ENCODE data around the gene TMEM52. TPM values are rescaled to one million over a fixed set of nuclear protein-coding genes. Genes with fewer than 3 reads are reported as not detected.

TMEM52 gene
- 1 to 10 TPM in 1 of 2 experiments, under 1 TPM in 1; 0.80 to 1.4 TPM for total RNA-seq

DNA sequence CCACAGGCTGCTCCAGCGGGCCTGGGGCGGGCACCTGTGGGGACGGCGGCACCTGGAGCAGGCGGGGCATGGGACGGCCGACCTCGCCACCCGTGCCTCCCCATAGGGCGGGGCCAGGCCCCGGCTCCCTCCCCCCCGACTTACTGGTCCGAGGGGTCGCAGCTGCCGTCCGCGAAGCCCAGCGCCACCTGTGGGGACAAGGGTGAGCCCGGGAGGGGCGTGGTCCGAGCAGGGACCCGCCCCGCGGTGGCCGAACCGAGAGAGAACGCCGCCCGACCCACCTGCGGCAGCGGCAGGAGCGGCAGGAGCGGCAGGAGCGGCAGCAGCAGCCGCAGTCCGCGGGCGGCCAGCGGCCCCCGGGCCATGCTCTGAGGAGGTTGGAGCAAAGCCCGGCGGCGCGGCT lies at the start of gene TMEM52:
TMEM52 (minus strand) TSS at position 379 of the 403 bp plus-strand sequence; CDS start at position 365, 14 bp downstream.
- ChIA-PET CTCF (interaction anchor here (0.6 kb wide), 1 partner anchor 10 kb away, joined by 3 read pairs; no protein-coding TSS in a partner anchor), POLR2A (interaction anchor here (1.0 kb wide), 1 partner anchor 9 kb away, joined by 3 read pairs; no protein-coding TSS in a partner anchor)

DNA sequence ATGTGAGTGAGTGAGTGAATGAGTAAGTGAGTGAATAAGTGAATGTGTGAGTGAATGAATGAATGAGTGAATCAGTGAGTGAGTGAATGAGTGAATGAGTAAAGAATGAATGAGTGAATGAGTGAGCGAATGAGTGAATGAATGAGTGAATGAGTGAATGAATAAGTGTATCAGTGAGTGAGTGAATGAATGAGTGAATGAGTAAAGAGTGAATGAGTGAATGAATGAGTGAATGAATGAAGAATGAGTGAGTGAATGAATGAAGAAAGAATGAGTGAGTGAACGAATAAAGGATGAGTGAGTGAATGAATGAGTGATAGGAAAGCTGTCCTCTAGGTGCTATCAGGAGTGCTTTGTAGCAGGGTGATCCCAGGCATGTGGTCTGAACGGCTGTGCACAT lies 48.8 kb upstream of the TMEM52 start:
- ChIA-PET CTCF (no interaction called here), POLR2A (no interaction called here)

- ChIA-PET POLR2A (no interaction called here), CTCF (no interaction called here)
These were observed 48.1 kb upstream of the TMEM52 start for GRCh38 chr1:1967151-1967550.

DNA sequence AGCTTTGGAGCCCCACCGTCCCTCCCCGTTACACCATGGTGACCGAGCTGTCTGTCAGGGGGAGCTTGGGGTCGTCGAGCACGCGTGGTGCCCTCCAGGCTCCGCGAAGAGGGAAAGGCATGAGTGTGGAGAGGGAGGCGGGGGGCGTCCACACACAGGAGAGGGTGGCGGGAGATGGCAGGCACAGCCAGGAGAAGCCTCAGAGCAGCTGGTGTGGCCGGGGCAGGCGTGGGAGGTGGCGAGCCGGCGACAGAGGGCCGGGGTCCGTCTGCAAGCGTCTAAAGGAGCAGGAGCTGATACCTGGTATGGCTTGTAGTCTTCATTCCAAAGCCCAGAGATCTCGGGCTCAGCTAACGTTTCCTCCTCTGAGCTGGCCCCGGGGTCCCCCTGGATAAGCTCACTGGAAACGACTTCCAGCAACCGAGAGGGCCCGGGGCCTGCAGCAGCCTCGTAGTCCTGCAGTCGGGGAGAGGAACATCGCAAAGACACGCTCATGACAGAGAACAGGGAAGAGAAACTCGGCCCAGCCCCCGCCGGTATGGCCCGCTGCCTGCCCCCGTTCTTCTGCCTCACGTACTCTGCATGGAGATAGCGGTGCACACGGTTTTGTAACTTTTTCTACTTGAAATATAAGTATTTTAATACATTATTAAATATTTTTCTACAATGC lies 47.1 kb upstream of the TMEM52 start:
- ChIA-PET CTCF (interaction anchor here (0.7 kb wide), 1 partner anchor 8 kb away, joined by 3 read pairs; no protein-coding TSS in a partner anchor), POLR2A (no interaction called here)

GRCh38 chr1:1965546-1965945 lies 46.5 kb upstream of the TMEM52 start:
- ChIA-PET CTCF (no interaction called here), POLR2A (no interaction called here)

DNA sequence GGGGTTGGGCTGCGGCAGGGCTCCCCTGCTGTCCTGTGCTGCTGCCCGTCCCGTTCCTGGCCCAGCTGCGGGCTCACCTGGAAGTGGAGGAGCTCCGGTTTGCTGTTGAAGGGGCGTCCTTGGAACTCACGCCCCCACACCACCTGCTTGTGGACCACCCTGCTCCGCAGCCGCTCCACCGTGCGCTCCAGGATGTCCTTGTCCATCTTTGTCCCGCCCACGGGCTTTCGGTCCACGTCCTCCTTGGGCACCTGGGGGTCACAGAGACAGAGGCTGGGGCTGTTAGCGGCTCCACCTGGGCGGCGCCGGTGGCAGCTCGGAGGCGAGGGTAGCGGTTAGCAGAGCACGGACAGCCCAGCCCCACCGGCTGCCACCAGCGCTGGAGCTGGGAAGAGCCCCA lies 45.7 kb upstream of the TMEM52 start:
- ChIA-PET POLR2A (no interaction called here), CTCF (no interaction called here)

- ChIA-PET POLR2A (no interaction called here), CTCF (no interaction called here)
These were observed 44.5 kb upstream of the TMEM52 start for GRCh38 chr1:1963570-1963969.

DNA sequence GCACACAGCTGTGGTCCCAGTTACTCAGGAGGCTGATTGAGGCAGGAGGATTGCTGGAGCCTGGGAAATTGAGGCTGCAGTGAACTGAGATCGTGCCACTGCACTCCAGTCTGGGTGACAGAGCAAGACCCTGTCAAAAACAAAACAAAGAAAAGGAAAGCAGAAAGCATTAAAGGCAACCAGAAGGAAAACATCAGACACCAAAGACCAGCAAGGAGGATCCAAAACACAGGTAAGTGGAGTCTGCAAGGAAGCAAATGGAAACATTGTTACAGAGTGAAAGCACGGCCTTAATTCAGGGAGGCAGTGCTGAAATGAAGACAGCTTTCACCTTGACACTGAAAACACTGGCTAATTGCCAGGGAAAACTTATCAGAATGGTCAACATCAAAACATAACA lies 43.7 kb upstream of the TMEM52 start:
- POLR2A ChIA-PET: no interaction called here
- CTCF ChIA-PET: interaction anchor here (0.6 kb wide), 1 partner anchor 161 kb away, joined by 3 read pairs; no protein-coding TSS in a partner anchor

- POLR2A ChIA-PET: no interaction called here
These were observed 41.6 kb upstream of the TMEM52 start for GRCh38 chr1:1960480-1961196.

DNA sequence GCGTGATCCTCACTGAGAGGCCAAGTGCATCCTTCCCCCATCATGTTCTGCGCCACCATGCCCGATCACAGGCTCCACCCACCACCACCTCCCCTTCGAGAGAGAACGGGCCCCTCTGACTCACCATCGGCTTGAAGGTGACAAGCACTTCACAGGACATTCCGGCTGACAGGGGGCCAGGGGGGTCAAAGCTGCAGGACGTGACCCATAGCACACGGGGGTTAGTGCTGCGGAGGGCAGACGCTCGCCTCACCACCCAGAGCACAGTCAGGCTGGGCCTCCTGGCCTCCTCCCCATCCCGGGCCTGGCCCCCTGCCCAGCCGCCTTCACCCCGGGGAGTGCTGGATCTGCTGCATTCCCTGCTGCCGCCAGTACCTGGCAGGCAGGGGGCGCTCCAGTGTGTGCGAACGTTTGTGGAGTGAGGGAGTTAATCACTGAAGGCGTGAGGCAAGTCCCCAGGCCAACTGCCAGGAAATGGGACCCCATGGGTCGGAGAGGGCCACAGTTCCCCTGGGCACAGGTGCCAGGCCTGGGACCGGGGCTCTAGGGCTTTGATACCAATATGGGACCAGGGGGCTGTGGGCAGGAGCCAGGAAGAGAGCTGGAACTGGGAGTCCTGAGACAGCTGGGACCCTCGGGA lies 40.9 kb upstream of the TMEM52 start:
- POLR2A ChIA-PET: no interaction called here
- CTCF ChIA-PET: interaction anchor here (0.8 to 2.9 kb wide), 5 partner anchors 9 to 89 kb away, joined by 3 to 24 read pairs (median 3); no protein-coding TSS in a partner anchor

More at GRCh38 chr1:1960480-1961196, 41.6 kb upstream of the TMEM52 start:
- CTCF ChIA-PET: interaction anchor here (0.6 to 2.9 kb wide), 6 partner anchors 8 to 96 kb away, joined by 3 to 24 read pairs (median 4); no protein-coding TSS in a partner anchor

DNA sequence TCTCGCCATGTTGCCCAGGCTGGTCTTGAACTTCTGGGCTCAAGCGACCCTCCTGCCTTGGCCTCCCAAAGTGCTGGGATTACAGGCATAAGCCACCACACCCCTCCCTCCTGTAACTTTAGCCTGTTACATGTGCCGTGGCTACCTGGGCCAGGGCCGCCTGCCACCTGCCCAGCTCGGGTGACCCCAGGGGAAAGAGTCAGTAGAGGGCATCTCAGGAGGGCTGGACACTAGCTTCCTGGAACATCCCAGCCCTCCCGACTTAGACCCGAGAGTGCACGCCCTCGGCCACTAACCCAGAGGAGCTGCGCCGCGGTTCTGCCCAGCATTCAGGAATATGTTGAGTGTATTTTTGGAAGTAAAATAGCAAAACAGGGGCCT lies 40.4 kb upstream of the TMEM52 start:
- ChIA-PET CTCF (interaction anchor here (1.3 to 2.9 kb wide), 3 partner anchors 84 to 89 kb away, joined by 3 to 24 read pairs (median 4); no protein-coding TSS in a partner anchor), POLR2A (no interaction called here)

DNA sequence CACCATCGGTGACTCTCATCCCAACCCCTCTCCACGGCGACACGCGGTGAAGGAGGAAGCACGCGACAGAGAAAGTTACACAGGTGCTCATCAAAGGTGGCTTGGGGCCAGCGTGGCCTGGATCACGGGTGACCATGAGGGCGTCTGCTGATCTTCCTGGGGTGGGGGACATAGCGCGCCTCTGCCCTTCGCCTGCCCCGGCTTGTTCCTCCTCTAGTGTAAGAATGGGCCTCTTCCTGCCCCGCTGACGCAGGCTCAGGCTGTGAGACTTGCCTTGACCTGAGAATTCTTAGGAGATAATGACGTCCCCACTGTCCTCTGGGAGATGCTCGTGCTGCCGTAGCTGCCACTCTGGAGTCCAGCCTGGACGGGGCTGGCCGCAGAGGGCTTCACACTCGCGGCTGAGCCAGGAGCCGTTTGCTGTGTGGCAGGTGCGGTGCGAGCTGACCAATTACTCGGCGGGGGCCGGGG lies 39.0 kb upstream of the TMEM52 start:
- POLR2A ChIA-PET: no interaction called here
- CTCF ChIA-PET: interaction anchor here (0.6 to 1.2 kb wide), 3 partner anchors 8 to 87 kb away, joined by 3 read pairs; no protein-coding TSS in a partner anchor

DNA sequence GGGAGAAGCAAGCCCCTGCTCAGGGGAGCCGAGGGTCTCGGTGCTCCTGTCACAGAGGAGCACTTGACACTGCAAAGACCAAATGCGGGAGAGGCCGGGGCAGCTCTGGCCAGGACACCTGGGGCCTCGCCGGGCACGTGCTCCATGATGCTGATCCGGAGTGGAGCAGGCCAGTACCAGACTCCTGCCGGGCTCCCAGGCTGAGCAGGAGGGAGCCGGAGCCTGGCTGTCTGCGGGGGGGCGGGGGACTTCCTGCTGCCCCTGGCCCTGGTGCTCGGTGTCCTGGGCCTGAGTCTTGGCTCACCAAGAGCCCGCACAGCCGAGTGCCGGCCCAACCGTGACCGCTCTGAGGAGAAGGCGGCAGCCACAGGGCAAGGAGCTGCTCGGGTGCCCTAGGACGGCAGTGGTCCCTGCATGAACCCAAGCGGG lies 38.5 kb upstream of the TMEM52 start:
- ChIA-PET POLR2A (no interaction called here), CTCF (interaction anchor here (0.6 to 1.2 kb wide), 2 partner anchors 9 to 87 kb away, joined by 3 read pairs; no protein-coding TSS in a partner anchor)

DNA sequence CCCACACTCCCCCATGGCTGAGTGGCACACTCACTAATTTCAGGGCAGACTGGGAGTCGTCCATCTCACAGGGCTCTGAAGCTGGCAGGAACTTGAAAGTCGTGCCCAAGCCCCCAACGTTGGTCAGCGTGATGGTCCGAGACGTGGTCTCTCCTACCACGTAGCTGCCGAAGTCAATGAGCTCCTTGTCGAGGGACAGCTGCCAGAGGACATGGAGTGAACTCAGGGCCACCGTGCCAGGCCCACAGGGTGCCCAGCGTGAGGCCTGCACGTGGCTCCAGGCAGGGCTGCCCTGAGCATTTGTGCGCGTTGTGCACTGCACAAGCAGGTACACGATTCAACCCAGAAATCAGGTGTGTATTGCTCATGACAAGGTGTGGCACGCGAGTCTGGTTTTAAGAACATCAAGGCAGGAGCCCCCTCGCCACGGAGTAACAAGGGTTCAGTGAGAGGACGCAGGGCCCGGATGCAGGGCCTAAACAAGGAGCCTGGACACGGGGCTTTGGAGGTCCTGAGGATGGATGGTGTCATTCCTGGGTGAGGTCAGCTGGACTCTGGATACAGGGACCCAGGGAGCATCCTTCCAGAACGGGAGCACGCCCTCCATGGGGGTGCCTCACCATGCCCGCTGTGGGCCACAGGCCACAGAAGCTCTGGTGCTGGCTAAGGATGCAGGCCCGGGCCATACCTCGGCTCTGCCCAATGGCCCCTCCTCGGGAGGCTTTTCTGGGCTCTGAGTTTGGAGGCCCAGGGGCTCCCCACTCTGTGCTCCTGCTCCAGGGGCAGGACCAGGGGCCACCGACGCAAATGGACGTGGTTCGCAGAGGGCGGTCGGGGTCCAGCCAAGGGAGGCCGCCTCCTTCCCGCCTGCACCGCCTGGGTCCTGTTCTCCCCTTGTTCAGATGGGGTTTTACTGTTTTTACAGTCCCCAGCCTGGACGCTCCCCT lies 37.8 kb upstream of the TMEM52 start:
- CTCF ChIA-PET: interaction anchor here (1.2 to 1.6 kb wide), 2 partner anchors 87 to 88 kb away, joined by 3 to 5 read pairs; no protein-coding TSS in a partner anchor
- POLR2A ChIA-PET: no interaction called here

DNA sequence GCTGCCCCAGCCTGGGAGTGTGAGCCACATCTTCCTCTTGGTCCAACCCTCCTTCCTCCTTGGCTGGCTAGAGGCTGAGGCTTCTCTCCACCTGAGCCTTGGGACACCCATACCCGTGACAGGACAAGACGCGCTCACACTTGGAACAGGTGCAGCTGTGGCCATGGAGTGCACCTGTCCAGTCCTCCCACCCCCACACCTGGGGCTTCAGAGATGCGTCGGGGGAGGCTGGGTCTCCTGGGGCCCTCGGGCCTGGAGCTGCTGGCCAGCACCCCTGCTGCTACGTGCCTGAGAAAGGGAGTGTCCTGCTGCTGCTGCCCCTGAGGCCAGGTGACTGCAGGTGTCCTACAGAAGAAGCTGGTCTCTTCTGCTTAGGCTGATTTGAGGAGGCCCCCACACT lies 37.0 kb upstream of the TMEM52 start:
- ChIA-PET CTCF (interaction anchor here (1.6 kb wide), 1 partner anchor 88 kb away, joined by 5 read pairs; no protein-coding TSS in a partner anchor), POLR2A (no interaction called here)

- CTCF ChIA-PET: interaction anchor here (1.6 kb wide), 1 partner anchor 89 kb away, joined by 5 read pairs; no protein-coding TSS in a partner anchor
- POLR2A ChIA-PET: no interaction called here
These were observed 36.6 kb upstream of the TMEM52 start for GRCh38 chr1:1955621-1956094.

DNA sequence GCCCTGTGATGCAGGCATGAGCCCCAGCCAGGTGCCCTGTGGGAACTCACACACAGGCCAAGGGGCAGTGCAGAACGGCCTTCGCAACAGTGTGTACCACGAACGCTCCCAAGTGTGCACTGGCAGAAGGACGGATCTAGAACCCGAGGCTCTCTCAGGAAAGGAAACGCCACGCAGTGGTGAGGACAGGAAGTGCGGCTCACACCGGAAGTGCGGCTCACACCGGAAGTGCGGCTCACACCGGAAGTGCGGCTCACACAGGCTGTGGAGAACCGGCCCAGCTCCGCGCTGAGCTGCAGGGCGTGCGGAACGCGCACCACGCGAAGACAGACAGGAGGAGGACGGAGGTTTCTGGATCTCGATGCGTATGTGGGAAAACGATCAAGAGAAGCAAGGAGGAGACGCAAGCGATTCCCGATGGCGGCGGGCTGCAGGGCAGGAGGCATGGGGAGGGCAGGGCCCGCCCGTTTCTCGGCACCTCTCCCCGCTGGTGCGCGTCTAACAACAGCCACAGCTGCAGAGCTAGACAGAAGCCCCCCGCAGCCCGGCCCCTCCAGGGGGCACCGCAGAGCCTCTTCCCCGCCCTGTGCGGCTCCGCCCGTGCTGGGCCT lies 35.9 kb upstream of the TMEM52 start:
- CTCF ChIA-PET: interaction anchor here (1.6 kb wide), 1 partner anchor 89 kb away, joined by 5 read pairs; no protein-coding TSS in a partner anchor
- POLR2A ChIA-PET: no interaction called here

- POLR2A ChIA-PET: no interaction called here
- CTCF ChIA-PET: no interaction called here
These were observed 34.9 kb upstream of the TMEM52 start for GRCh38 chr1:1954015-1954414.
